BLaER1 (cell line): ENCODE data around the gene EDNRA.

ENCODE experiments used
- H3K27ac ChIP-seq: shearing (Covaris generic); formaldehyde crosslinking; 2 replicates; pipeline ENCODE4 v1.8.1; 2022
- H3K27me3 ChIP-seq: shearing (Covaris generic); formaldehyde crosslinking; 2 replicates; pipeline ENCODE4 v1.8.1; 2022
- H3K36me3 ChIP-seq: shearing (Covaris generic); formaldehyde crosslinking; 2 replicates; pipeline ENCODE4 v1.8.1; 2022
- H3K4me1 ChIP-seq: shearing (Covaris generic); formaldehyde crosslinking; 2 replicates; pipeline ENCODE4 v1.8.1; 2022
- H3K4me2 ChIP-seq: shearing (Covaris generic); formaldehyde crosslinking; 2 replicates; pipeline ENCODE4 v1.8.1; 2022
- H3K4me3 ChIP-seq: shearing (Covaris generic); formaldehyde crosslinking; 2 replicates; pipeline ENCODE4 v1.8.1; 2022
- H3K9ac ChIP-seq: shearing (Covaris generic); formaldehyde crosslinking; 2 replicates; pipeline ENCODE4 v1.8.1; 2022
- H3K9me3 ChIP-seq: shearing (Covaris generic); formaldehyde crosslinking; 2 replicates; pipeline ENCODE4 v1.8.1; 2022
- H4K20me1 ChIP-seq: shearing (Covaris generic); formaldehyde crosslinking; 2 replicates; pipeline ENCODE4 v1.8.1; 2022
- Cebpa-rat ChIP-seq: shearing (Covaris generic); IDR thresholded peaks from 2 replicates; pipeline ENCODE4 v1.8.1; 2022

The EDNRA gene

GRCh38 chr4:147533331-147533730, 52.4 kb downstream of the EDNRA start:
- Histone ChIP-seq H3K4me1 (peaks cover 8% of the 10 kb centered on the region), H3K9ac (no peak overlapping the region), H3K9me3 (no peaks in the 10 kb centered on the region), H3K4me3 (no peak overlapping the region), H3K27me3 (no peaks in the 10 kb centered on the region), H4K20me1 (no peaks in the 10 kb centered on the region), H3K36me3 (no peaks in the 10 kb centered on the region), H3K27ac (no peak overlapping the region), H3K4me2 (no peak overlapping the region)
- TF ChIP-seq Cebpa-rat: no peak

GRCh38 chr4:147535124-147535523, 54.2 kb downstream of the EDNRA start:
- Histone ChIP-seq H3K4me2 (no peak overlapping the region), H3K9ac (no peak overlapping the region), H3K36me3 (no peaks in the 10 kb centered on the region), H3K4me3 (no peak overlapping the region), H4K20me1 (no peaks in the 10 kb centered on the region), H3K27ac (no peak overlapping the region), H3K4me1 (no peaks in the 10 kb centered on the region), H3K27me3 (no peaks in the 10 kb centered on the region), H3K9me3 (no peaks in the 10 kb centered on the region)
- no peak for TF ChIP-seq Cebpa-rat

- no peaks in the 10 kb centered on the region for H3K36me3 ChIP-seq
Observed at GRCh38 chr4:147538711-147539110, 57.8 kb downstream of the EDNRA start.

GRCh38 chr4:147539959-147540358, 59.1 kb downstream of the EDNRA start:
- H3K4me2 ChIP-seq: no peak overlapping the region
- H3K36me3 ChIP-seq: no peaks in the 10 kb centered on the region
- no peaks in the 10 kb centered on the region for H3K9me3 ChIP-seq
- TF ChIP-seq Cebpa-rat: no peak
- no peak overlapping the region for H3K27ac ChIP-seq
- no peaks in the 10 kb centered on the region for H3K27me3 ChIP-seq
- H3K4me1 ChIP-seq: no peaks in the 10 kb centered on the region
- no peaks in the 10 kb centered on the region for H4K20me1 ChIP-seq
- H3K9ac ChIP-seq: no peak overlapping the region
- H3K4me3 ChIP-seq: no peak overlapping the region

More at GRCh38 chr4:147538711-147539110, 57.8 kb downstream of the EDNRA start:
- H3K4me3 ChIP-seq: no peak overlapping the region
- no peaks in the 10 kb centered on the region for H3K4me1 ChIP-seq
- H3K9me3 ChIP-seq: no peaks in the 10 kb centered on the region
- no peak for TF ChIP-seq Cebpa-rat
- H3K9ac ChIP-seq: no peak overlapping the region
- H3K27ac ChIP-seq: no peak overlapping the region
- no peaks in the 10 kb centered on the region for H3K27me3 ChIP-seq
- no peak overlapping the region for H3K4me2 ChIP-seq
- no peaks in the 10 kb centered on the region for H4K20me1 ChIP-seq

- no peaks in the 10 kb centered on the region for H3K36me3 ChIP-seq
- no peak for TF ChIP-seq Cebpa-rat
- H3K4me1 ChIP-seq: no peaks in the 10 kb centered on the region
- H3K9me3 ChIP-seq: no peaks in the 10 kb centered on the region
- no peaks in the 10 kb centered on the region for H4K20me1 ChIP-seq
- H3K9ac ChIP-seq: no peak overlapping the region
- no peak overlapping the region for H3K4me3 ChIP-seq
- H3K27me3 ChIP-seq: no peaks in the 10 kb centered on the region
- H3K4me2 ChIP-seq: no peak overlapping the region
- no peak overlapping the region for H3K27ac ChIP-seq
Observed at GRCh38 chr4:147542229-147542990, 61.5 kb downstream of the EDNRA start.

GRCh38 chr4:147543034-147543433, 62.1 kb downstream of the EDNRA start:
- H3K9ac ChIP-seq: no peak overlapping the region
- H3K4me1 ChIP-seq: no peaks in the 10 kb centered on the region
- H4K20me1 ChIP-seq: no peaks in the 10 kb centered on the region
- H3K27me3 ChIP-seq: no peaks in the 10 kb centered on the region
- no peaks in the 10 kb centered on the region for H3K9me3 ChIP-seq
- H3K4me2 ChIP-seq: no peak overlapping the region
- no peaks in the 10 kb centered on the region for H3K36me3 ChIP-seq
- H3K27ac ChIP-seq: no peak overlapping the region
- no peak for TF ChIP-seq Cebpa-rat
- no peak overlapping the region for H3K4me3 ChIP-seq

- Histone ChIP-seq H3K4me1 (no peaks in the 10 kb centered on the region), H4K20me1 (no peaks in the 10 kb centered on the region), H3K9me3 (no peaks in the 10 kb centered on the region), H3K36me3 (no peaks in the 10 kb centered on the region), H3K9ac (no peak overlapping the region), H3K27ac (no peak overlapping the region), H3K4me3 (no peak overlapping the region), H3K4me2 (no peak overlapping the region), H3K27me3 (no peaks in the 10 kb centered on the region)
- no peak for TF ChIP-seq Cebpa-rat
Observed at GRCh38 chr4:147546349-147546748, 65.5 kb downstream of the EDNRA start.

- no peaks in the 10 kb centered on the region for H3K36me3 ChIP-seq
- H3K4me3 ChIP-seq: no peak overlapping the region
- H3K27ac ChIP-seq: no peak overlapping the region
- no peaks in the 10 kb centered on the region for H3K27me3 ChIP-seq
- no peak for TF ChIP-seq Cebpa-rat
- no peaks in the 10 kb centered on the region for H3K4me1 ChIP-seq
- no peak overlapping the region for H3K9ac ChIP-seq
- 0 out of 2 replicates have a peak, but pooled peaks cover 11% of the 10 kb centered on the region for H3K9me3 ChIP-seq
- no peak overlapping the region for H3K4me2 ChIP-seq
- no peaks in the 10 kb centered on the region for H4K20me1 ChIP-seq
Observed at GRCh38 chr4:147547314-147548056, 66.6 kb downstream of the EDNRA start.

- Histone ChIP-seq H3K27ac (no peak overlapping the region), H3K9ac (no peak overlapping the region), H3K4me3 (no peak overlapping the region), H3K9me3 (0 out of 2 replicates have a peak, but pooled peaks cover 18% of the 10 kb centered on the region), H3K4me2 (no peak overlapping the region), H3K27me3 (no peaks in the 10 kb centered on the region), H3K36me3 (no peaks in the 10 kb centered on the region), H3K4me1 (no peaks in the 10 kb centered on the region), H4K20me1 (no peaks in the 10 kb centered on the region)
- no peak for TF ChIP-seq Cebpa-rat
Observed at GRCh38 chr4:147548256-147548655, 67.4 kb downstream of the EDNRA start.

- Histone ChIP-seq H3K9me3 (0 out of 2 replicates have a peak, but pooled peaks cover 18% of the 10 kb centered on the region), H4K20me1 (no peaks in the 10 kb centered on the region), H3K36me3 (no peaks in the 10 kb centered on the region), H3K4me2 (no peak overlapping the region), H3K27me3 (no peaks in the 10 kb centered on the region), H3K4me1 (no peaks in the 10 kb centered on the region), H3K27ac (no peak overlapping the region), H3K4me3 (no peak overlapping the region), H3K9ac (no peak overlapping the region)
- TF ChIP-seq Cebpa-rat: no peak
Observed at GRCh38 chr4:147550626-147551246, 69.8 kb downstream of the EDNRA start.
